Lower lobe of right lung (tissue), 2 donors: Measurements from ENCODE around the gene TSHB. TPM values are rescaled to one million over a fixed set of nuclear protein-coding genes. Genes with fewer than 3 reads are reported as not detected.

Experiments used
- ATAC-seq, 2 donors: fragments of 200-7000 bp; cut with Tn5 transposase; one replicate each; pipeline ENCODE4 v1.9.1; 2020 to 2022; ENCODE audit warnings: mild to moderate bottlenecking in 2 of 2, moderate library complexity in 2 of 2
- DNase-seq: peaks from one replicate; pipeline ENCODE4 v3.0.0-alpha.2; 2020
- H3K27ac ChIP-seq: fragments of 200-600 bp; one replicate; pipeline ENCODE4 v1.8.0; 2022
- H3K27me3 ChIP-seq: fragments of 200-600 bp; one replicate; pipeline ENCODE4 v1.8.0; 2022; ENCODE audit warnings: low read depth
- H3K36me3 ChIP-seq: fragments of 200-600 bp; one replicate; pipeline ENCODE4 v1.8.0; 2022; ENCODE audit warnings: mild to moderate bottlenecking
- H3K4me1 ChIP-seq: fragments of 200-600 bp; one replicate; pipeline ENCODE4 v1.8.0; 2022
- H3K4me3 ChIP-seq: fragments of 200-600 bp; one replicate; pipeline ENCODE4 v1.8.0; 2022; ENCODE audit warnings: mild to moderate bottlenecking
- H3K9me3 ChIP-seq: fragments of 200-600 bp; one replicate; pipeline ENCODE4 v1.8.0; 2022
- CTCF ChIP-seq: fragments of 200-600 bp; IDR thresholded peaks from one replicate; pipeline ENCODE4 v1.8.0; 2022; ENCODE audit warnings: antibody characterized with exemption, mild to moderate bottlenecking
- intact Hi-C: fragments of 100-400 bp; cut with DNase I; formaldehyde crosslinking; loops from one replicate; pipeline ENCODE4 v1.11.0; 2022
- total RNA-seq: library from RNA; stranded (reverse); fragmentation: NEBNext Ultra II Directional; extraction: Animal tissue kit (Norgen Biotek cat#: 25700); gene quantifications from one replicate; pipeline ENCODE4 v1.2.1, GENCODE V29; 2021
- donor health status: DM: no; HTN: yes; CAD: no; lungs with severe emphysema.

Gene TSHB
- total RNA-seq, 1 donor from 2014 or later = not detected

GRCh38 chr1:115023593-115023992 lies 6.0 kb upstream of the TSHB start:
- Histone ChIP-seq H3K9me3 (no peaks in the 10 kb centered on the region), H3K27ac (no peak overlapping the region), H3K27me3 (no peaks in the 10 kb centered on the region), H3K4me3 (no peak overlapping the region), H3K4me1 (no peaks in the 10 kb centered on the region), H3K36me3 (no peaks in the 10 kb centered on the region)
- no peak for ATAC-seq
- no peak for TF ChIP-seq CTCF
- no peak for DNase-seq
- intact Hi-C loops = no loop called here

GRCh38 chr1:115031595-115031994 lies 2.0 kb downstream of the TSHB start:
- Histone ChIP-seq H3K4me3 (no peak overlapping the region), H3K36me3 (no peaks in the 10 kb centered on the region), H3K4me1 (no peaks in the 10 kb centered on the region), H3K9me3 (no peaks in the 10 kb centered on the region), H3K27me3 (no peaks in the 10 kb centered on the region), H3K27ac (no peak overlapping the region)
- intact Hi-C loops = no loop called here
- TF ChIP-seq CTCF = no peak
- DNase-seq (no peak), ATAC-seq (no peak)

GRCh38 chr1:115035652-115036051 lies 6.0 kb downstream of the TSHB start:
- intact Hi-C loops = no loop called here
- TF ChIP-seq CTCF = no peak
- DNase-seq (no peak), ATAC-seq (no peak)
- no peak overlapping the region for H3K4me3 ChIP-seq
- no peak overlapping the region for H3K27ac ChIP-seq
- no peaks in the 10 kb centered on the region for H3K36me3 ChIP-seq
- no peaks in the 10 kb centered on the region for H3K4me1 ChIP-seq
- no peaks in the 10 kb centered on the region for H3K9me3 ChIP-seq
- no peaks in the 10 kb centered on the region for H3K27me3 ChIP-seq

GRCh38 chr1:115036814-115037507 lies 7.3 kb downstream of the TSHB start:
- no peak for DNase-seq
- Histone ChIP-seq H3K36me3 (no peaks in the 10 kb centered on the region), H3K4me1 (no peaks in the 10 kb centered on the region), H3K4me3 (no peak overlapping the region), H3K9me3 (no peaks in the 10 kb centered on the region), H3K27ac (no peak overlapping the region), H3K27me3 (no peaks in the 10 kb centered on the region)
- intact Hi-C loops = no loop called here
- TF ChIP-seq CTCF = no peak
- ATAC-seq = peak; percentile 64 to 85

GRCh38 chr1:115040501-115040900 lies 10.9 kb downstream of the TSHB start:
- Histone ChIP-seq H3K9me3 (no peaks in the 10 kb centered on the region), H3K4me1 (no peaks in the 10 kb centered on the region), H3K4me3 (no peak overlapping the region), H3K27me3 (no peaks in the 10 kb centered on the region), H3K36me3 (no peaks in the 10 kb centered on the region), H3K27ac (no peak overlapping the region)
- no peak for TF ChIP-seq CTCF
- DNase-seq (no peak), ATAC-seq (no peak)
- intact Hi-C loops = no loop called here
